Right lobe of liver (tissue), 6 donors: ENCODE data around the gene NT5DC3. TPM values are rescaled to one million over a fixed set of nuclear protein-coding genes. Genes with fewer than 3 reads are reported as not detected.

ENCODE experiments used
- ATAC-seq, 4 donors: fragments of 200-7000 bp; cut with Tn5 transposase; one replicate each; pipeline ENCODE4 v1.9.1; 2020; ENCODE audit warnings: mild to moderate bottlenecking in 4 of 4, moderate library complexity in 4 of 4
- DNase-seq, 3 donors: peaks; one replicate each; pipeline ENCODE4 v3.0.0-alpha.2; 2020
- H3K27ac ChIP-seq, 3 donors: fragments of 200-600 bp; one replicate each; pipeline ENCODE4 v1.8.0; 2022
- H3K27me3 ChIP-seq, 2 donors: fragments of 200-600 bp; one replicate each; pipeline ENCODE4 v1.8.0; 2022
- H3K36me3 ChIP-seq, 4 donors: fragments of 200-600 bp; sonication (generic) in 1 of 4; one replicate each; pipeline versions ENCODE4 v1.5.1 to v1.8.0; 2017 to 2022; ENCODE audit warnings: control low read depth in 1 of 4
- H3K4me1 ChIP-seq, 4 donors: fragments of 200-600 bp; sonication (generic) in 1 of 4; one replicate each; pipeline versions ENCODE4 v1.5.1 to v1.8.0; 2017 to 2022; ENCODE audit warnings: control low read depth in 1 of 4
- H3K4me3 ChIP-seq, 3 donors: fragments of 200-600 bp; one replicate each; pipeline ENCODE4 v1.8.0; 2022
- H3K9me3 ChIP-seq, 4 donors: fragments of 200-600 bp; sonication (generic) in 1 of 4; one replicate each; pipeline versions ENCODE4 v1.5.1 to v1.8.0; 2017 to 2022; ENCODE audit warnings: control low read depth in 1 of 4
- CTCF ChIP-seq, 4 donors: fragments of 200-600 bp in 3 of 4; fragments of 450-650 bp in 1 of 4; IDR thresholded peaks; one replicate each; pipeline versions ENCODE4 v1.5.1 to v1.8.0; 2016 to 2022; ENCODE audit warnings: antibody characterized with exemption in 4 of 4, mild to moderate bottlenecking in 2 of 4
- POLR2A ChIP-seq: fragments of 450-650 bp; IDR thresholded peaks from one replicate; pipeline ENCODE4 v1.6.1; 2017; ENCODE audit warnings: antibody characterized with exemption, mild to moderate bottlenecking
- WGBS: methylation state at CpG from one replicate; pipeline ENCODE4 v1.1.6; 2018; ENCODE audit warnings: low coverage, low lambda C conversion rate; ENCODE audit not compliant: insufficient coverage; ENCODE audit errors: missing lambda C conversion rate; 5-methylcytosine and 5-hydroxymethylcytosine counted together
- intact Hi-C, 2 donors: fragments of 100-400 bp; cut with DNase I; formaldehyde crosslinking; loops; one replicate each; pipeline versions ENCODE4 v1.11.2 to v1.14.1; 2022
- total RNA-seq, 6 experiments: library from RNA; depleted of rRNA in 2 of 6; stranded (reverse); fragments of >200 nt in 2 of 6; fragmentation: NEBNext Ultra II Directional in 3 of 6; extraction: Animal tissue kit (Norgen Biotek cat#: 25700) in 3 of 6; gene quantifications; one replicate each; pipeline versions ENCODE4 v1.1.0 to v1.2.4, GENCODE V29; 2016 to 2023
- donor health status: DM: no; HTN: yes; CAD: no.
- donor health status: DM: no; HTN: no; CAD: no.
- donor health status: DM: no; HTN: no; CAD: no.
- donor health status: DM: no; HTN: yes; CAD: no.
- donor health status: DM: no; HTN: yes; CAD: no.

The NT5DC3 gene
- total RNA-seq, 6 experiments from 2014 or later = 3.3 to 10.2 (median 6.6) TPM

GRCh38 chr12:103793512-103794045, 47.5 kb downstream of the NT5DC3 start:
- TF ChIP-seq CTCF (IDR thresholded peaks at IDR 0.05) (no peak), POLR2A (no peak)
- Histone ChIP-seq H3K9me3 (no peaks in the 10 kb centered on the region), H3K27ac (no peak overlapping the region), H3K36me3 (peaks cover 0 to 20% (median 6%) of the 10 kb centered on the region in 4 donors), H3K27me3 (no peaks in the 10 kb centered on the region), H3K4me1 (no peaks in the 10 kb centered on the region), H3K4me3 (no peak overlapping the region)
- DNase-seq (peak in 1 of 3 donors; percentile 12), ATAC-seq (no peak)
- intact Hi-C loops = no loop called here
- 91% methylated on average over 6 of the region's 9 CpGs for WGBS

- intact Hi-C loops = no loop called here
- no peak overlapping the region for H3K4me3 ChIP-seq
- no peaks in the 10 kb centered on the region for H3K9me3 ChIP-seq
- ATAC-seq (no peak), DNase-seq (no peak)
- whole genome bisulfite sequencing = 60% methylated on average over 3 of the region's 3 CpGs
- TF ChIP-seq POLR2A = no peak
- TF ChIP-seq CTCF (IDR thresholded peaks at IDR 0.05) = no peak
- peaks cover 0 to 20% (median 6%) of the 10 kb centered on the region in 4 donors for H3K36me3 ChIP-seq
- no peaks in the 10 kb centered on the region for H3K27me3 ChIP-seq
- no peak overlapping the region for H3K27ac ChIP-seq
- no peaks in the 10 kb centered on the region for H3K4me1 ChIP-seq
Observed at GRCh38 chr12:103793046-103793445, 48.0 kb downstream of the NT5DC3 start.

GRCh38 chr12:103791350-103791920, 49.6 kb downstream of the NT5DC3 start:
- WGBS = 97% methylated on average over 7 of the region's 10 CpGs
- intact Hi-C loops = no loop called here
- peak in 1 of 3 donors; percentile 31 for DNase-seq

GRCh38 chr12:103786201-103786600, 54.8 kb downstream of the NT5DC3 start:
- intact Hi-C loops = no loop called here
- DNase-seq = no peak
- Histone ChIP-seq H3K27ac (no peak overlapping the region), H3K27me3 (no peaks in the 10 kb centered on the region), H3K36me3 (no peaks in the 10 kb centered on the region), H3K4me1 (peaks cover 0 to 19% (median 8%) of the 10 kb centered on the region in 4 donors), H3K4me3 (no peak overlapping the region), H3K9me3 (no peaks in the 10 kb centered on the region)
- no peak for TF ChIP-seq CTCF (IDR thresholded peaks at IDR 0.05)
- TF ChIP-seq POLR2A = no peak
- no peak for ATAC-seq

More at GRCh38 chr12:103791350-103791920, 49.6 kb downstream of the NT5DC3 start:
- Histone ChIP-seq H3K36me3 (peaks cover 0 to 18% (median 6%) of the 10 kb centered on the region in 4 donors), H3K4me3 (no peak overlapping the region), H3K9me3 (no peaks in the 10 kb centered on the region), H3K4me1 (no peaks in the 10 kb centered on the region), H3K27me3 (no peaks in the 10 kb centered on the region), H3K27ac (no peak overlapping the region)
- no peak for TF ChIP-seq CTCF (IDR thresholded peaks at IDR 0.05)
- TF ChIP-seq POLR2A = no peak
- ATAC-seq = no peak
